Lung (tissue), 12 donors: ENCODE data around the gene GRK3. TPM values are rescaled to one million over a fixed set of nuclear protein-coding genes. Genes with fewer than 3 reads are reported as not detected.
A peak's percentile ranks its signal among the peaks of the same experiment; 100 is the strongest.

Experiments
- ATAC-seq: fragments of 200-7000 bp; cut with Tn5 transposase; one replicate; pipeline ENCODE4 v1.9.1; 2020; ENCODE audit warnings: moderate number of reproducible peaks; ENCODE audit not compliant: insufficient read depth, low FRiP score
- DNase-seq, 3 donors: peaks; one replicate each; pipeline ENCODE4 v3.0.0-alpha.2; 2013 to 2017
- H3K27ac ChIP-seq, 2 donors: one replicate each; pipeline ENCODE4 v1.5.1; 2013; ENCODE audit warnings: mild to moderate bottlenecking in 2 of 2, moderate library complexity in 2 of 2, control low read depth in 1 of 2, inconsistent platforms in 1 of 2, low read depth in 1 of 2, low read length in 1 of 2
- H3K27me3 ChIP-seq, 3 donors: one replicate each; pipeline ENCODE4 v1.5.1; 2013; ENCODE audit warnings: low read length in 2 of 3; ENCODE audit not compliant: control insufficient read depth in 3 of 3, insufficient read depth in 3 of 3
- H3K36me3 ChIP-seq, 4 donors: one replicate each; pipeline ENCODE4 v1.5.1; 2013; ENCODE audit warnings: low read length in 4 of 4, mild to moderate bottlenecking in 1 of 4, moderate library complexity in 1 of 4; ENCODE audit not compliant: control insufficient read depth in 4 of 4, insufficient read depth in 4 of 4
- H3K4me1 ChIP-seq, 5 donors: one replicate each; pipeline ENCODE4 v1.5.1; 2013; ENCODE audit warnings: low read length in 5 of 5, mild to moderate bottlenecking in 2 of 5, moderate library complexity in 1 of 5; ENCODE audit not compliant: control insufficient read depth in 5 of 5, insufficient read depth in 5 of 5
- H3K4me3 ChIP-seq: one replicate; pipeline ENCODE4 v1.5.1; 2013; ENCODE audit warnings: mild to moderate bottlenecking, control low read depth, moderate library complexity
- H3K9ac ChIP-seq, 2 donors: one replicate each; pipeline ENCODE4 v1.5.1; 2013; ENCODE audit warnings: low read length in 2 of 2, control low read depth in 1 of 2; ENCODE audit not compliant: insufficient read depth in 1 of 2
- H3K9me3 ChIP-seq, 4 donors: one replicate each; pipeline ENCODE4 v1.5.1; 2013; ENCODE audit warnings: low read length in 3 of 4, mild to moderate bottlenecking in 1 of 4, moderate library complexity in 1 of 4; ENCODE audit not compliant: control insufficient read depth in 4 of 4, insufficient read depth in 3 of 4
- WGBS, 2 donors: extraction: QIAGEN DNeasy Blood & Tissue Kit; methylation state at CpG; one replicate each; pipeline ENCODE4 v1.1.7; 2013; 5-methylcytosine and 5-hydroxymethylcytosine counted together
- polyA plus RNA-seq, 2 donors: library from polyadenylated mRNA; stranded (reverse); fragments of 200-250 nt; gene quantifications; one replicate each; pipeline ENCODE4 v1.2.1, GENCODE V29; 2013
- total RNA-seq, 2 donors: library from RNA; depleted of rRNA in 1 of 2; stranded (reverse); fragments of >200 nt in 1 of 2; gene quantifications; one replicate each; pipeline ENCODE4 v1.2.1, GENCODE V29; 2014 to 2021
- TF ChIP-seq, protein P1 (sequence below): IDR thresholded peaks from 2 replicates; pipeline ENCODE4 v1.5.1; 2012; ENCODE audit warnings: mild to moderate bottlenecking; ENCODE audit errors: control extremely low read depth, extremely low read depth
- donor health status: control.
- donor health status: control.
- donor health status: Bipolar disorder and iron deficiency.
- donor health status: healthy.
- donor health status: DM: yes; HTN: yes; CAD: no.

The GRK3 gene
- total and polyA plus RNA-seq, 4 donors, result 5.0 to 27.3 (median 18.0) TPM

DNA sequence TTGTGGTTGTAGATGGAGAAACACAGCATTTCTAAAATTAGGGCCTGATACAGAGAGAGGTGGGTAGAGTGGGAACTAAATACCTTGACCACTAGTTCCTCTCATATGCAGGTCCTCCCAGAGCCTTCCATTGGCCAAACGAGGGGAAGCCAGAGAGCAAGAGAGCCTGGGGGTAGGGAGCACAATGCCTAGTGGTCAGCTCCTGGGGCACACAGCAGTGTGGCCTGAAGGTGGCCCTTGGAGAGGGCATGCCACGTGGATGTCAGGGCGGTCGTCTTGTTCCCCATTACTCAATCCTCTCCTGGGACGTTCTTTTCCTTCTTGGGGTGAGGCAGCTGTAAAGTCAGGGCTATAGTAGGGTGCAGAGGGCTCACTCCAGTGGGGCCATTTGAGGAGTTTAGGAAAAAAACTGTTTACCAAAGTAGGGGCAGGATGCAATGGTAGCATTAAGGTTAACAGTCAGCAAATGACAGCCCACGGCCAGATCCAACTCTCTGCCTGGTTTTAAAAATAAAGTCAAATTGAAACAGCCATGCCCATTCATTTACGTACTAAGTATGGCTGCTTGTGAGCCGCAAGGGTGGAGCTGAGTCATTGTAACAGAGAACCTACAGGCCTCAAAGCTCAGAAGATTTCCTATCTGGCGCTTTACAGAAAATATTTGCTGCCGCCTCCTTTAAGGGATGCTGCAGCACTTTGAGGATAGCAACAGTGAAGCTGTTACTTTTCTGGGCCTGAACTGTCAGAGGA lies 185.1 kb downstream of the GRK3 start:
- peak overlapping the region in 1 of 2 donors; percentile 93 for H3K27ac ChIP-seq
- no peaks in the 10 kb centered on the region for H3K36me3 ChIP-seq
- no peaks in the 10 kb centered on the region for H3K27me3 ChIP-seq
- ATAC-seq (no peak), DNase-seq (no peak)
- H3K9ac ChIP-seq, result no peak overlapping the region
- 70 to 74% methylated on average over 10 of the region's 10 CpGs for WGBS, 2 donors
- peaks cover 0 to 2% (median 0%) of the 10 kb centered on the region in 4 donors for H3K9me3 ChIP-seq
- no peak overlapping the region for H3K4me3 ChIP-seq
- TF ChIP-seq, protein P1, sequence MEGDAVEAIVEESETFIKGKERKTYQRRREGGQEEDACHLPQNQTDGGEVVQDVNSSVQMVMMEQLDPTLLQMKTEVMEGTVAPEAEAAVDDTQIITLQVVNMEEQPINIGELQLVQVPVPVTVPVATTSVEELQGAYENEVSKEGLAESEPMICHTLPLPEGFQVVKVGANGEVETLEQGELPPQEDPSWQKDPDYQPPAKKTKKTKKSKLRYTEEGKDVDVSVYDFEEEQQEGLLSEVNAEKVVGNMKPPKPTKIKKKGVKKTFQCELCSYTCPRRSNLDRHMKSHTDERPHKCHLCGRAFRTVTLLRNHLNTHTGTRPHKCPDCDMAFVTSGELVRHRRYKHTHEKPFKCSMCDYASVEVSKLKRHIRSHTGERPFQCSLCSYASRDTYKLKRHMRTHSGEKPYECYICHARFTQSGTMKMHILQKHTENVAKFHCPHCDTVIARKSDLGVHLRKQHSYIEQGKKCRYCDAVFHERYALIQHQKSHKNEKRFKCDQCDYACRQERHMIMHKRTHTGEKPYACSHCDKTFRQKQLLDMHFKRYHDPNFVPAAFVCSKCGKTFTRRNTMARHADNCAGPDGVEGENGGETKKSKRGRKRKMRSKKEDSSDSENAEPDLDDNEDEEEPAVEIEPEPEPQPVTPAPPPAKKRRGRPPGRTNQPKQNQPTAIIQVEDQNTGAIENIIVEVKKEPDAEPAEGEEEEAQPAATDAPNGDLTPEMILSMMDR, result no peak
- H3K4me1 ChIP-seq, result peaks cover 0 to 2% (median 0%) of the 10 kb centered on the region in 5 donors

DNA sequence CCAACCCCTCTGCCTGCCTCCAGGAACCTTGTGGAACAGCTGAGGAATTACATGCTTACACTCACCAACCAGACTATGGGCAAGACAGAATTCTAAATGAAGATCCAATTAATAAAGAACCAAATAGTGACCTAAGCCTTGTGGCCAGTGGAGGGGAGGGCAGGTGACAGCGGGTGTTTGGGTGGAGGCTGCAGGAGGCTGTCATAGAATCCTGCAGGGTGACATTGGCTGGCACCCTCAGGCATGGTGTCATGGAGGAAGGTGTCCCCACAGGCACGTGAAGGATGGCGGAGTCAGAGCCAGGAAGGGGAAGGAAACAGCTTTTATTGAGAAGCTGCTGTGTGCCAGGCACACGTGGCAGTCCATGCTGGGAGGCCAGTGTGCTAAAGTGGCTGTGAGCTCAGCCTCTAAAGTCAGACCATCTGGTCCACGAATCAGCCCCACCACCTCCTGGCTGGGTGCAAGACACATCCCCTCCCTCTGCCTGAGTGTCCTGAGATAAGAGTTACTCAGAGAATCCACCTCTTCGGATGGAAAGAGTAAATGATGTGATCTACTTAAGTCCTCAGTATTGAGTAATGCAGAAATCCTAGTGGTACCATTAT lies 186.2 kb downstream of the GRK3 start:
- 34 to 48% methylated on average over 6 of the region's 6 CpGs for WGBS, 2 donors
- no peak for ATAC-seq
- peaks cover 0 to 2% (median 0%) of the 10 kb centered on the region in 4 donors for H3K9me3 ChIP-seq
- TF ChIP-seq, protein P1, result no peak
- no peak overlapping the region for H3K4me3 ChIP-seq
- no peaks in the 10 kb centered on the region for H3K36me3 ChIP-seq
- peaks cover 0 to 3% (median 0%) of the 10 kb centered on the region in 5 donors for H3K4me1 ChIP-seq
- peak overlapping the region in 1 of 2 donors; percentile 93 for H3K27ac ChIP-seq
- H3K27me3 ChIP-seq, result no peaks in the 10 kb centered on the region
- DNase-seq, result no peak
- no peak overlapping the region for H3K9ac ChIP-seq

DNA sequence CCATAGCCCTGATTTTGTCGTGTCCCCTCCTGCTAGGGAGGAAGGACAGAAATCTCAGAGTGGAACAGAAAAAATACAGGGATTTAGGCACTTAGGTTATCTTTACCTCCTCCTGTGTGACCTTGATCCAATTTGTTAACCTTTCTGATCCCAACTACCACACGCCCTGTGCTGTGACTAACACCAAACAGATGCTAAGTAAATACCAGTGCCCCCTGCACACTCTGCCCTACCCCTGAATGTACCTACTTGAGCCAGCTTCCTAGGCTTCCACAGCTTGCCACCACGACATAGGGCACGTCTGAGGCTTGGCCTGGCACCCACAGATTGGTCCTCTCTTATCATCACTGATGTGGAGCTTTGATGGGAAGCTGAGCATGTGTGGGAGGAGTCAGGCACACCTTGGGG lies 186.7 kb downstream of the GRK3 start:
- H3K9me3 ChIP-seq, result peaks cover 0 to 2% (median 0%) of the 10 kb centered on the region in 4 donors
- H3K27me3 ChIP-seq, result no peaks in the 10 kb centered on the region
- no peak for ATAC-seq
- TF ChIP-seq, protein P1, result no peak
- H3K4me1 ChIP-seq, result peaks cover 0 to 3% (median 0%) of the 10 kb centered on the region in 5 donors
- H3K4me3 ChIP-seq, result no peak overlapping the region
- DNase-seq, result no peak
- 55 to 78% methylated on average over 4 of the region's 4 CpGs for WGBS, 2 donors
- peak overlapping the region in 1 of 2 donors; percentile 93 for H3K27ac ChIP-seq
- no peaks in the 10 kb centered on the region for H3K36me3 ChIP-seq
- H3K9ac ChIP-seq, result no peak overlapping the region
